HL-60 (cell line): ENCODE results near the gene PUM2.

Experiments used
- CTCF ChIP-seq: IDR thresholded peaks from one replicate; pipeline ENCODE4 v1.5.1; 2011; ENCODE audit warnings: low read length, control low read depth, inconsistent platforms; ENCODE audit not compliant: insufficient read depth
- GABPA ChIP-seq: IDR thresholded peaks from 2 replicates; pipeline ENCODE4 v1.6.1; 2012; ENCODE audit warnings: low read depth
- POLR2AphosphoS5 ChIP-seq: IDR thresholded peaks from 2 replicates; pipeline ENCODE4 v1.6.1; 2012; ENCODE audit warnings: low read depth

- TF ChIP-seq POLR2AphosphoS5 (no peak), CTCF (no peak), GABPA (no peak)
These were observed 151.6 kb downstream of the PUM2 start for GRCh38 chr2:20198796-20199632.
